A549 (cell line): ENCODE data around the gene DCT. TPM values are rescaled to one million over a fixed set of nuclear protein-coding genes. Genes with fewer than 3 reads are reported as not detected.
"Not testable (repeated sequence)": the region's sequence is repeated elsewhere in the genome, so short reads cannot be mapped to it uniquely, and the experiment has no call there.

Experiments used
- ATAC-seq, 2 experiments: fragments of 200-7000 bp in 1 of 2; fragments of >200 bp in 1 of 2; cut with Nextera tagmentation in 1 of 2; cut with Tn5 transposase in 1 of 2; 3 replicates each; pipeline versions ENCODE4 v1.8.0 to v1.9.1; 2018 to 2020; ENCODE audit warnings: mild to moderate bottlenecking in 1 of 2, moderate library complexity in 1 of 2
- CTCF ChIA-PET: fragments of 300-600 bp; sonication (Branson Sonifier 250); formaldehyde crosslinking; extraction: SDS; loops from one replicate; lab custom pipeline; 2021; ENCODE audit warnings: antibody characterized with exemption, inconsistent platforms; lab: Yijun Ruan, JAX
- POLR2A ChIA-PET: fragments of 350-600 bp; formaldehyde crosslinking; extraction: SDS; loops from one replicate; lab custom pipeline; 2021; ENCODE audit warnings: antibody characterized with exemption, inconsistent platforms; lab: Yijun Ruan, JAX
- DNase-seq, 2 experiments: peaks; one replicate each; pipeline versions ENCODE4 v3.0.0 to v3.0.0-alpha.2; 2011 to 2016; ENCODE audit warnings: low read depth in 1 of 2, low spot score in 1 of 2
- FAIRE-seq: peaks from 2 replicates; lab custom pipeline; 2011; peaks lifted over from hg19 to GRCh38; lab: Jason Lieb, UNC
- H3K27ac ChIP-seq, 2 experiments: fragments of >200 bp; sonication (Bioruptor Twin); formaldehyde crosslinking; 3 replicates each; pipeline ENCODE4 v1.5.1; 2016 to 2017
- H3K4me1 ChIP-seq: fragments of >200 bp; sonication (Bioruptor Twin); formaldehyde crosslinking; 3 replicates; pipeline ENCODE4 v1.6.1; 2016
- H3K4me2 ChIP-seq: fragments of >200 bp; sonication (Bioruptor Twin); formaldehyde crosslinking; 3 replicates; pipeline ENCODE4 v1.6.1; 2016
- H3K4me3 ChIP-seq: fragments of >200 bp; sonication (Bioruptor Twin); formaldehyde crosslinking; 3 replicates; pipeline ENCODE4 v1.5.1; 2016
- H3K9me3 ChIP-seq: fragments of >200 bp; sonication (Bioruptor Twin); formaldehyde crosslinking; 3 replicates; pipeline ENCODE4 v1.6.1; 2016
- CBX8 ChIP-seq: fragments of 200-600 bp; sonication (generic); IDR thresholded peaks from 2 replicates; pipeline ENCODE4 v1.6.1; 2016
- CEBPB ChIP-seq, 2 experiments: fragments of >200 bp in 1 of 2; sonication (Bioruptor Twin) in 1 of 2; formaldehyde crosslinking in 1 of 2; IDR thresholded peaks; 2 replicates each; pipeline ENCODE4 v1.6.1; 2012 to 2016
- ESRRA ChIP-seq: fragments of 150-350 bp; IDR thresholded peaks from 2 replicates; pipeline ENCODE4 v1.6.1; 2014; ENCODE audit warnings: mild to moderate bottlenecking, low read length, borderline replicate concordance
- FOSB ChIP-seq: fragments of 250-450 bp; sonication (Bioruptor Pico); IDR thresholded peaks from 2 replicates; pipeline ENCODE4 v1.5.0; 2020; ENCODE audit warnings: mild to moderate bottlenecking, moderate library complexity
- GATA3 ChIP-seq: IDR thresholded peaks from 2 replicates; pipeline ENCODE4 v1.6.1; 2012; ENCODE audit warnings: borderline replicate concordance
- HOXB5 ChIP-seq: fragments of 250-450 bp; sonication (Bioruptor Pico); IDR thresholded peaks from 2 replicates; pipeline ENCODE4 v1.5.0; 2020; ENCODE audit warnings: mild to moderate bottlenecking, moderate library complexity
- KDM5A ChIP-seq: fragments of 200-600 bp; sonication (generic); IDR thresholded peaks from 2 replicates; pipeline ENCODE4 v1.6.1; 2016; ENCODE audit warnings: antibody characterized with exemption, mild to moderate bottlenecking
- MYC ChIP-seq: IDR thresholded peaks from 2 replicates; pipeline ENCODE4 v1.6.1; 2012; ENCODE audit warnings: mild to moderate bottlenecking, inconsistent platforms, low read length, improper control_type of control experiment, borderline replicate concordance
- NFE2L2 ChIP-seq: fragments of 150-350 bp; conservative IDR thresholded peaks from 2 replicates; pipeline ENCODE4 v1.6.1; 2014; ENCODE audit warnings: low read length
- PHF8 ChIP-seq: fragments of 200-600 bp; sonication (generic); IDR thresholded peaks from 2 replicates; pipeline ENCODE4 v1.6.1; 2016; ENCODE audit warnings: low read depth, mild to moderate bottlenecking, antibody characterized with exemption, moderate library complexity, borderline replicate concordance
- POLR2A ChIP-seq: IDR thresholded peaks from 2 replicates; pipeline ENCODE4 v1.6.1; 2012; ENCODE audit warnings: mild to moderate bottlenecking, low read length
- POLR2AphosphoS2 ChIP-seq: conservative IDR thresholded peaks from 2 replicates; pipeline ENCODE4 v1.6.1; 2012; ENCODE audit warnings: low read length, improper control_type of control experiment, inconsistent platforms
- RCOR1 ChIP-seq: fragments of 150-350 bp; IDR thresholded peaks from 2 replicates; pipeline ENCODE4 v1.6.1; 2014; ENCODE audit warnings: antibody characterized with exemption, low read length, low read depth
- ZC3H11A ChIP-seq: fragments of 450-650 bp; IDR thresholded peaks from 2 replicates; pipeline ENCODE4 v1.6.1; 2014; ENCODE audit warnings: antibody characterized with exemption, mild to moderate bottlenecking
- ZFP36 ChIP-seq: fragments of 450-650 bp; IDR thresholded peaks from 2 replicates; pipeline ENCODE4 v1.6.1; 2014; ENCODE audit warnings: borderline replicate concordance; ENCODE audit not compliant: partially characterized antibody
- WGBS: methylation state at CpG from one replicate; pipeline ENCODE4 v1.1.6; 2017; ENCODE audit errors: missing lambda C conversion rate; 5-methylcytosine and 5-hydroxymethylcytosine counted together
- polyA minus RNA-seq: library from RNA; depleted of rRNA, polyadenylated mRNA; stranded (reverse); fragments of >200 nt; gene quantifications from 2 replicates; pipeline ENCODE4 v1.2.3, GENCODE V29; 2011; rRNA and poly(A)+ RNA removed
- polyA plus RNA-seq, 4 experiments: library from polyadenylated mRNA; depleted of rRNA in 3 of 4; stranded (reverse); fragments of >200 nt; fragmentation: RNase III in 1 of 4; extraction: RNeasy Plus Mini Kit Qiagen cat#74134 plus additional on column Dnase treatment in 1 of 4; gene quantifications; 2 replicates in 3 of 4; 3 replicates in 1 of 4; pipeline ENCODE4 v1.2.3, GENCODE V29; 2011 to 2017
- TF ChIP-seq, protein P1 (sequence below): fragments of >200 bp; sonication (Bioruptor Twin); formaldehyde crosslinking; IDR thresholded peaks from 3 replicates; pipeline ENCODE4 v1.6.1; 2016
- TF ChIP-seq, protein P2 (sequence below): fragments of >200 bp; sonication (Bioruptor Twin); formaldehyde crosslinking; IDR thresholded peaks from 2 replicates; pipeline ENCODE4 v1.6.1; 2016
- TF ChIP-seq, protein P3 (sequence below): IDR thresholded peaks from 2 replicates; pipeline ENCODE4 v1.6.1; 2012
- TF ChIP-seq, protein P4 (sequence below): fragments of 250-450 bp; sonication (Bioruptor Pico); IDR thresholded peaks from 2 replicates; pipeline ENCODE4 v1.5.0; 2021; ENCODE audit warnings: mild to moderate bottlenecking, moderate library complexity, borderline replicate concordance
- TF ChIP-seq, protein P5 (sequence below): fragments of 150-350 bp; IDR thresholded peaks from 2 replicates; pipeline ENCODE4 v1.6.1; 2014; ENCODE audit warnings: low read depth, mild to moderate bottlenecking, low read length
- TF ChIP-seq, protein P6 (sequence below): IDR thresholded peaks from 2 replicates; pipeline ENCODE4 v1.6.1; 2012; ENCODE audit warnings: low read depth, borderline replicate concordance

The DCT gene
- polyA plus RNA-seq (2011; rRNA removed) (0.03 and 0.08 TPM in 2 replicates), polyA plus RNA-seq (2017; fragmentation: RNase III; extraction: RNeasy Plus Mini Kit Qiagen cat#74134 plus additional on column Dnase treatment) (not detected in 3 replicates), polyA minus RNA-seq (not detected in 2 replicates)
- not detected in 2 replicates for polyA plus RNA-seq (2012; cell fraction: cytosol; rRNA removed)
- polyA plus RNA-seq (2012; cell fraction: nucleus; rRNA removed): not detected in 2 replicates

DNA sequence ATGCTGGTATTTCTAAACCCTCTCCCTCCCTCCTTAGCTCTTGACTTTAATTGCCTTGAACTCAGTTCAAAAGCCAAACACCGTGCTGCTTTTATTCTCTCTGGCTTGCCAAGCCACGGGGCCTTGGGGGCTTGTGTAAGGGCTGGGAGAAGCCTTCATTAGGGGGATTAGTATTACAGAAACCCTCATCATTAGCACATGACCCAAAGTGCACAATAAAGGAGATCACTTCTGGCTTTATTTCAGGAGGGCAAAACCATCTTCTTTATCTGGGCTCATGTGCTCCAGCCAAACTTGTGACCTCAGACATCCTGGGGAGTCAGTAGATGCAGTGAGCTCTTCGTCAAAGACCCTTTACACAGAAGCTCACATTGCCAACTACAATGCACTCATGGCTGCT is at the start of gene DCT:
TSS of gene DCT (minus strand) at position 67 of the 400 bp plus-strand sequence. CDS start 427 bp downstream, outside the sequence.
- no peak for DNase-seq
- ChIA-PET POLR2A (no interaction called here), CTCF (interaction anchor here (0.6 kb wide), 1 partner anchor 1122 kb away, joined by 3 read pairs; no protein-coding TSS in a partner anchor)
- Histone ChIP-seq H3K27ac (no peak within 1 kb of the TSS), H3K4me3 (no peak within 1 kb of the TSS), H3K4me1 (peaks cover 4% of the 10 kb centered on the region; the same call in 1 of the 3 replicates), H3K9me3 (no peaks in the 10 kb centered on the region), H3K4me2 (no peak within 1 kb of the TSS)
- no peak for TF ChIP-seq ZC3H11A
- no peak for ATAC-seq
- WGBS: 16% methylated on average over 3 of the region's 3 CpGs
- no peak for FAIRE-seq

DNA sequence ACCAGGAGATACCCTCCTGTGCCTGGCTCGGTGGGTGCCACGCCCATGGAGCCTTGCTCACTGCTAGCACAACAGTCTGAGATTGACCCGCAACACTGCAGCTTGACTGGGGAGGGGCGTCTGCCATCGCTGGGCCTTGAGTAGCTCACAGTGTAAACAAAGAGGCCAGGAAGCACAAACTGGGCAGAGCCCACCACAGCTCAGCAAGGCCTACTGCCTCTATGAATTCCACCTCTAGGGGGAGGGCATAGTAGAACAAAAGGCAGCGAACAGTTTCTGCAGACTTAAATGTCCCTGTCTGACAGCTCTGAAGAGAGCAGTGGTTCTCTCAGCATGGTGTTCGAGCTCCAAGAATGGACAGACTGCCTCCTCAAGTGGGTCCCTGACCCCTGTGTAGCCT is 47.5 kb upstream of the DCT start:
- POLR2A ChIA-PET, FAIRE-seq: not testable (repeated sequence)
- CTCF ChIA-PET: interaction anchor here (1.3 kb wide), 1 partner anchor 91 kb away, joined by 4 read pairs; no protein-coding TSS in a partner anchor

DNA sequence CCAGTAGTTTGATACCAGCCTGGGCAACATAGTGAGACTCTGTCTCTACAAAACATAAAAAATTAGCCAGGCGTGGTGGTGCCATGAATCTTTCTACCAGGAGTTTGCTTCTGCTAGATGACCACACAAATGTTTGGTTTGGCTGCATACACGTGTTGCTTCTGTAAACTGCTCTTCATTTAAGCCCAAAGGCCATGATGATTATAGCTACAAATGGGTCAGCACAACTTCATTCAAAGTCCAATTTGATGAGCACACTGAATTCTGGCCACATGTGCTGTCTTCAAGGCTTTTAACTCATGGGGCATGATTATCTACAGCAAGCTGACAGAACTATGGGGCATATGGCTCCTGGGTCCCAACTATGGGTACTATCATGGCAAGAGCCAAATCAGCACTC is 46.3 kb upstream of the DCT start:
- no peak for FAIRE-seq

More for the DNA sequence above, 47.5 kb upstream of the DCT start:
- not testable (repeated sequence) for DNase-seq, H3K4me1 ChIP-seq, H3K4me3 ChIP-seq, ATAC-seq, H3K9me3 ChIP-seq, H3K4me2 ChIP-seq, H3K27ac ChIP-seq
- WGBS: 80% methylated on average over 1 of the region's 7 CpGs

DNA sequence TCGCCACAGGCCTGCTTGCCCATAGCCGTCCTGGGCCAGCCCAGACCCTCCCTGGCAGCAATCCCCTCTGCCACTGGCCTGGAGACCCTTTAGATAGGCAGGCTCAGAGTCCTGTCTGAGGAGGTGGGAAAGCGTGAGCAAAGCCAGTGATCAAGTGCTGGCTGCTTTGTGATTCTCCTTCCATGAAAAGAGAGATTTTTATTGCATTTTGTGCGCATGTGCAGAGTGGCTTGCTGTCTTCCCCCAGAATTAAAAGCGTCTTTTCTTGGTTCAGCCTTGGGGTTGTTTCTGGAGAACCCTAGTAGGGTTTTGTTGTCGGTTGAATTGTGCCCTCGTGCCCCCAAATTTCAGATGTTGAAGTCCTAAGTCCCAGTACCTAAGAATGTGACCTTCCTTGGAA is 44.9 kb upstream of the DCT start:
- H3K4me3 ChIP-seq: no peak overlapping the region
- H3K27ac ChIP-seq: no peak overlapping the region
- no peak overlapping the region for H3K4me2 ChIP-seq
- H3K4me1 ChIP-seq: no peaks in the 10 kb centered on the region
- ATAC-seq: no peak
- CTCF ChIA-PET: no interaction called here
- no peaks in the 10 kb centered on the region for H3K9me3 ChIP-seq
- DNase-seq: no peak
- no peak for TF ChIP-seq POLR2A
- TF ChIP-seq POLR2AphosphoS2: no peak
- TF ChIP-seq, protein P1, sequence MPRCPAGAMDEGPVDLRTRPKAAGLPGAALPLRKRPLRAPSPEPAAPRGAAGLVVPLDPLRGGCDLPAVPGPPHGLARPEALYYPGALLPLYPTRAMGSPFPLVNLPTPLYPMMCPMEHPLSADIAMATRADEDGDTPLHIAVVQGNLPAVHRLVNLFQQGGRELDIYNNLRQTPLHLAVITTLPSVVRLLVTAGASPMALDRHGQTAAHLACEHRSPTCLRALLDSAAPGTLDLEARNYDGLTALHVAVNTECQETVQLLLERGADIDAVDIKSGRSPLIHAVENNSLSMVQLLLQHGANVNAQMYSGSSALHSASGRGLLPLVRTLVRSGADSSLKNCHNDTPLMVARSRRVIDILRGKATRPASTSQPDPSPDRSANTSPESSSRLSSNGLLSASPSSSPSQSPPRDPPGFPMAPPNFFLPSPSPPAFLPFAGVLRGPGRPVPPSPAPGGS: no peak
- TF ChIP-seq, protein P2, sequence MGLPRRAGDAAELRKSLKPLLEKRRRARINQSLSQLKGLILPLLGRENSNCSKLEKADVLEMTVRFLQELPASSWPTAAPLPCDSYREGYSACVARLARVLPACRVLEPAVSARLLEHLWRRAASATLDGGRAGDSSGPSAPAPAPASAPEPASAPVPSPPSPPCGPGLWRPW: no peak
- TF ChIP-seq, protein P3, sequence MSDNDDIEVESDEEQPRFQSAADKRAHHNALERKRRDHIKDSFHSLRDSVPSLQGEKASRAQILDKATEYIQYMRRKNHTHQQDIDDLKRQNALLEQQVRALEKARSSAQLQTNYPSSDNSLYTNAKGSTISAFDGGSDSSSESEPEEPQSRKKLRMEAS: no peak
- POLR2A ChIA-PET: no interaction called here
- 42% methylated on average over 7 of the region's 7 CpGs for WGBS
- no peak for FAIRE-seq

More for the DNA sequence above, 46.3 kb upstream of the DCT start:
- no peak overlapping the region for H3K27ac ChIP-seq
- no peak for ATAC-seq
- WGBS: 41% methylated on average over 2 of the region's 2 CpGs
- TF ChIP-seq, protein P3: no peak
- TF ChIP-seq, protein P4, sequence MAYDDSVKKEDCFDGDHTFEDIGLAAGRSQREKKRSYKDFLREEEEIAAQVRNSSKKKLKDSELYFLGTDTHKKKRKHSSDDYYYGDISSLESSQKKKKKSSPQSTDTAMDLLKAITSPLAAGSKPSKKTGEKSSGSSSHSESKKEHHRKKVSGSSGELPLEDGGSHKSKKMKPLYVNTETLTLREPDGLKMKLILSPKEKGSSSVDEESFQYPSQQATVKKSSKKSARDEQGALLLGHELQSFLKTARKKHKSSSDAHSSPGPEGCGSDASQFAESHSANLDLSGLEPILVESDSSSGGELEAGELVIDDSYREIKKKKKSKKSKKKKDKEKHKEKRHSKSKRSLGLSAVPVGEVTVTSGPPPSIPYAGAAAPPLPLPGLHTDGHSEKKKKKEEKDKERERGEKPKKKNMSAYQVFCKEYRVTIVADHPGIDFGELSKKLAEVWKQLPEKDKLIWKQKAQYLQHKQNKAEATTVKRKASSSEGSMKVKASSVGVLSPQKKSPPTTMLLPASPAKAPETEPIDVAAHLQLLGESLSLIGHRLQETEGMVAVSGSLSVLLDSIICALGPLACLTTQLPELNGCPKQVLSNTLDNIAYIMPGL (CRISPR knock-in tag): no peak
- no peak for TF ChIP-seq MYC
- TF ChIP-seq CBX8: no peak
- no peak for TF ChIP-seq ESRRA
- TF ChIP-seq RCOR1: no peak
- TF ChIP-seq NFE2L2: no peak
- TF ChIP-seq, protein P5, sequence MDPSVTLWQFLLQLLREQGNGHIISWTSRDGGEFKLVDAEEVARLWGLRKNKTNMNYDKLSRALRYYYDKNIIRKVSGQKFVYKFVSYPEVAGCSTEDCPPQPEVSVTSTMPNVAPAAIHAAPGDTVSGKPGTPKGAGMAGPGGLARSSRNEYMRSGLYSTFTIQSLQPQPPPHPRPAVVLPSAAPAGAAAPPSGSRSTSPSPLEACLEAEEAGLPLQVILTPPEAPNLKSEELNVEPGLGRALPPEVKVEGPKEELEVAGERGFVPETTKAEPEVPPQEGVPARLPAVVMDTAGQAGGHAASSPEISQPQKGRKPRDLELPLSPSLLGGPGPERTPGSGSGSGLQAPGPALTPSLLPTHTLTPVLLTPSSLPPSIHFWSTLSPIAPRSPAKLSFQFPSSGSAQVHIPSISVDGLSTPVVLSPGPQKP: no peak
- no peak for TF ChIP-seq FOSB
- TF ChIP-seq ZFP36: no peak
- TF ChIP-seq KDM5A: no peak
- TF ChIP-seq, protein P6, sequence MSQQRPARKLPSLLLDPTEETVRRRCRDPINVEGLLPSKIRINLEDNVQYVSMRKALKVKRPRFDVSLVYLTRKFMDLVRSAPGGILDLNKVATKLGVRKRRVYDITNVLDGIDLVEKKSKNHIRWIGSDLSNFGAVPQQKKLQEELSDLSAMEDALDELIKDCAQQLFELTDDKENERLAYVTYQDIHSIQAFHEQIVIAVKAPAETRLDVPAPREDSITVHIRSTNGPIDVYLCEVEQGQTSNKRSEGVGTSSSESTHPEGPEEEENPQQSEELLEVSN: no peak
- no peak for TF ChIP-seq CEBPB (IDR thresholded peaks at IDR 0.05)
- no peak for TF ChIP-seq HOXB5 (CRISPR knock-in tag)
- no peak for TF ChIP-seq PHF8
- TF ChIP-seq GATA3: no peak
- ChIA-PET CTCF (no interaction called here), POLR2A (no interaction called here)
- H3K4me1 ChIP-seq: no peaks in the 10 kb centered on the region
- H3K4me3 ChIP-seq: no peak overlapping the region
- no peak overlapping the region for H3K4me2 ChIP-seq
- DNase-seq: no peak
- no peaks in the 10 kb centered on the region for H3K9me3 ChIP-seq
